Loucy (cell line): ENCODE results near the gene IFITM10.

Experiments
- H2AFZ ChIP-seq: fragments of 200-600 bp; sonication (generic); 2 replicates; pipeline ENCODE4 v1.6.0; 2016; ENCODE audit warnings: antibody characterized with exemption, mild to moderate bottlenecking, low read length, moderate library complexity
- H3F3A ChIP-seq: fragments of 200-600 bp; 2 replicates; pipeline ENCODE4 v1.6.0; 2016; ENCODE audit warnings: antibody characterized with exemption, low read depth, mild to moderate bottlenecking
- H3K27me3 ChIP-seq: fragments of 200-600 bp; sonication (generic); 2 replicates; pipeline ENCODE4 v1.6.1; 2014; ENCODE audit warnings: low read length, mild to moderate bottlenecking; ENCODE audit not compliant: insufficient read depth, poor library complexity, severe bottlenecking
- H3K36me3 ChIP-seq: fragments of 200-600 bp; sonication (generic); 2 replicates; pipeline ENCODE4 v1.6.1; 2016; ENCODE audit warnings: low read length; ENCODE audit not compliant: insufficient read depth
- H3K4me1 ChIP-seq: fragments of 200-600 bp; sonication (generic); 2 replicates; pipeline ENCODE4 v1.5.1; 2014; ENCODE audit warnings: low read length, mild to moderate bottlenecking; ENCODE audit not compliant: insufficient read depth, poor library complexity, severe bottlenecking
- H3K4me2 ChIP-seq: fragments of 200-600 bp; sonication (generic); 2 replicates; pipeline ENCODE4 v1.6.0; 2014; ENCODE audit warnings: antibody characterized with exemption, low read length, low read depth, mild to moderate bottlenecking; ENCODE audit not compliant: poor library complexity, severe bottlenecking
- H3K4me3 ChIP-seq: fragments of 200-600 bp; sonication (generic); 2 replicates; pipeline ENCODE4 v1.5.1; 2014; ENCODE audit warnings: low read length, mild to moderate bottlenecking, mixed read lengths; ENCODE audit not compliant: poor library complexity, severe bottlenecking
- H3K79me2 ChIP-seq: fragments of 200-600 bp; sonication (generic); 2 replicates; pipeline ENCODE4 v1.6.1; 2014; ENCODE audit warnings: low read length; ENCODE audit not compliant: insufficient read depth
- H3K9ac ChIP-seq: fragments of 200-600 bp; sonication (generic); 2 replicates; pipeline ENCODE4 v1.6.0; 2014; ENCODE audit warnings: mild to moderate bottlenecking, low read depth, low read length, moderate library complexity; ENCODE audit not compliant: poor library complexity, severe bottlenecking
- H3K9me2 ChIP-seq: fragments of 200-600 bp; sonication (generic); replicated peaks from 2 replicates; pipeline ENCODE4 v1.6.1; 2016; ENCODE audit warnings: low read depth, low read length, mixed read lengths
- H3K9me3 ChIP-seq: fragments of 200-600 bp; sonication (generic); 2 replicates; pipeline ENCODE4 v1.6.1; 2014; ENCODE audit warnings: mild to moderate bottlenecking, antibody characterized with exemption, low read length, low read depth; ENCODE audit not compliant: insufficient read depth
- H4K20me1 ChIP-seq: fragments of 200-600 bp; sonication (generic); 2 replicates; pipeline ENCODE4 v1.6.0; 2014; ENCODE audit warnings: antibody characterized with exemption, low read length, mild to moderate bottlenecking; ENCODE audit not compliant: insufficient read depth, poor library complexity, severe bottlenecking
- EZH2phosphoT487 ChIP-seq: fragments of 200-600 bp; IDR thresholded peaks from 2 replicates; pipeline ENCODE4 v1.6.1; 2018; ENCODE audit warnings: antibody characterized with exemption, mild to moderate bottlenecking, moderate library complexity, borderline replicate concordance
- TF ChIP-seq, protein P1 (sequence below): fragments of 200-600 bp; sonication (generic); conservative IDR thresholded peaks from 2 replicates; pipeline ENCODE4 v1.5.1; 2014; ENCODE audit warnings: mild to moderate bottlenecking, antibody characterized with exemption, low read length

Gene IFITM10

DNA sequence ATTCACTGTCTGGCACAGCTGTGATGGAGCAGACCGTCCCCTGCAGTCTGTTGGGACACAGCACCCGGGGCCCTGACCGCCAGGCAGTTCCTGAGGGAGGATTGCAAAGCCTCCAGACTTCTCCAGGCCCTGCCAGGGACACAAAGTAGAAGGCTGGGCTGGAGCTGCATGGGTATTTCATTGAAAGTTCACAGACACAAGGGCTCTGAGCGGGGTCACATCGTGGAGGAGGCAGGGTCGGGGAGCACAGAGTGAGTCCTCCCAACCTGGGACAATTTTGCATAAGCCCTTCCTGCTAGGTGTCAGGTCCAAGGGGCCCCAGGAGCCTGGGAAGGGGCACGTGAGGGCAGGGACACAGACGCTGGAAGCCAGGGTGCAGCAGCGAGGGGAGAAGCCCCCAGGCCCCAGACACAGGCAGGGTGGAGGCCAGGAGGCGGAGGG, 15.7 kb downstream of the IFITM10 start:
- no peak for TF ChIP-seq EZH2phosphoT487
- TF ChIP-seq, protein P1, sequence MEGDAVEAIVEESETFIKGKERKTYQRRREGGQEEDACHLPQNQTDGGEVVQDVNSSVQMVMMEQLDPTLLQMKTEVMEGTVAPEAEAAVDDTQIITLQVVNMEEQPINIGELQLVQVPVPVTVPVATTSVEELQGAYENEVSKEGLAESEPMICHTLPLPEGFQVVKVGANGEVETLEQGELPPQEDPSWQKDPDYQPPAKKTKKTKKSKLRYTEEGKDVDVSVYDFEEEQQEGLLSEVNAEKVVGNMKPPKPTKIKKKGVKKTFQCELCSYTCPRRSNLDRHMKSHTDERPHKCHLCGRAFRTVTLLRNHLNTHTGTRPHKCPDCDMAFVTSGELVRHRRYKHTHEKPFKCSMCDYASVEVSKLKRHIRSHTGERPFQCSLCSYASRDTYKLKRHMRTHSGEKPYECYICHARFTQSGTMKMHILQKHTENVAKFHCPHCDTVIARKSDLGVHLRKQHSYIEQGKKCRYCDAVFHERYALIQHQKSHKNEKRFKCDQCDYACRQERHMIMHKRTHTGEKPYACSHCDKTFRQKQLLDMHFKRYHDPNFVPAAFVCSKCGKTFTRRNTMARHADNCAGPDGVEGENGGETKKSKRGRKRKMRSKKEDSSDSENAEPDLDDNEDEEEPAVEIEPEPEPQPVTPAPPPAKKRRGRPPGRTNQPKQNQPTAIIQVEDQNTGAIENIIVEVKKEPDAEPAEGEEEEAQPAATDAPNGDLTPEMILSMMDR = no peak
- Histone ChIP-seq H3K9me2 (no peaks in the 10 kb centered on the region), H3K4me2 (peak overlapping the region; percentile 78), H3K9me3 (peaks cover 6% of the 10 kb centered on the region; the same call in 1 of the 2 replicates), H3K4me3 (no peak overlapping the region), H3F3A (no peaks in the 10 kb centered on the region), H3K27me3 (no peaks in the 10 kb centered on the region), H3K79me2 (no peaks in the 10 kb centered on the region), H3K4me1 (peaks cover 44% of the 10 kb centered on the region), H3K9ac (no peak overlapping the region), H4K20me1 (no peaks in the 10 kb centered on the region), H3K36me3 (no peaks in the 10 kb centered on the region), H2AFZ (no peak overlapping the region)

DNA sequence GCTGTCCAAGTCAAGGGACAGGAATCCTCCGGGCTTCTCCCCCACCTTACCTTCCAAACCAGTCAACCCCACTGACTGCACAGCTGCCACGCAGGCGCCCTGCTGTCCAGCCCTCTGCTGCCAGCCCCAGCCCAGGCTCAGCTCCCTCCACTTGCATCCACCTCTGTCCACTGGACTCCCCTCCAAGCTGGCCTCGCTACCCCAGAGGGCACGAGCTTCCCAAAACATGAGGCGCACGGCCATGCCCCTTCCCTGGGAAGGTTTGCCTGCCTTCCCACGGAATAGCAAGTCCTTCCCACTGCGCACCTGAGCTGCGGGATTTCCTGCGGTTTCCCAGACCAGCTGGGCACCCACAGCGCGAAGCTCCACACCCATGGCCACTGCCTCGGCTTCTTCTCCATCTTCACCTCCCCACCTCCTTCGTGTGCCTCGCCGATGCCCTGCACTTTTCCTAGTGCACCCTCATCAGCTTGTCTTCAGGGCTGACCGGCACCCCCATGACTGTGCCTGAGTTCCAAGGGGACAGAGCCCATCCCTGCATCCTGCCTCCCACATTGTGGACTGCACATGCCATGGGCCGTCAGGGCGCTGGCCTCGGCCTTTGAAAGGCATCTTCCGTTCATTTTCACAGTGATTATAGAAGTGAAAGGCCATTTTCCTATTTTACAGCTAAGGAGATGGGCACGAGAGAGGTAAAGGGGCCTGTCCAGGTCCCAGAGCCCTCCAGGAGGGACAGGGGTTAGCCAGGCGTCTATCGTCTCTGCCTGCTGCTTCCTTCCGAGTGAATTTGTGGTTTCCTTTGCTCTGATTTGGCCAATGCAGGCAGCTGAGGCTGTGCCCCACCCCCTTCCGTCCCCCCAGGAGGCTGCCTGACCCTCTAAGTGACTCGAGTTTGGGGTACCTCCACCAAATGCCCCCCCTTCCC, 16.4 kb downstream of the IFITM10 start:
- H3K9ac ChIP-seq = peak overlapping the region; percentile 38

DNA sequence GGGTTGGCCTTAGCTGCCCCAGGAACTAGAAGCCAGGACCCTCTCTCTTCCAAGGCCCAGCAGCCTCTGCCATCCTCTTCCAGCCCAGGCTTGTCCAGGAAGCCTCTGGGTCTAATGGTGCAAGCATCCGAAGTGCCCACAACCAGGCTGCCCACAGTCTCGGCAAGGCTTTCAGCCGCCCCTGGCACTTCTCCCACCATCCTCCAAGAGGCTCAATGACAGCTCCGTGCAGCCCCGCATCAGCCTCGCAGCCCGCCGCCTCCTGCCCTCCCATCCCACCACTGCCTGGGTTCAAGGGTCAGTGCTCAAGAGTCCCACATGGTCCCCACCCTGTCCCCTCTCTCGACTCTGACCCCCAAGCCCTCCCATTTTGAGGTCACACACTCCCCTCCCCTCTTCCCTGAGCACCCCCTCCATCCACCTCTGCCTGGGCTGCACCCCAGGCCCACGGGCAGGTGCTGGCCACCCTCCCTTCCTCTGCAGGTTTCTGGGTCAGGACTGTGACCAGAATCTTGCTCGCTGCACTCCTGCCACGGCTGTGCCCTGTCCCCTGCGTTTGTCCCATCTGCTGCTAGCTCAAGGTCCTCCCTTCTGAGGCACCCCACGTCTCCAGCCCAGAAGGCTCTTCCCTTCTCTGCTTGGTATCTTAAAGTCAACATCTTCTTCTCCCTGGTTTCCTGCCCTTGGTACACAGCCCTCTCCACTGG, 17.2 kb downstream of the IFITM10 start:
- no peaks in the 10 kb centered on the region for H4K20me1 ChIP-seq
- TF ChIP-seq, protein P1 = no peak
- TF ChIP-seq EZH2phosphoT487 = no peak
- no peak overlapping the region for H2AFZ ChIP-seq

More for the DNA sequence above, 16.4 kb downstream of the IFITM10 start:
- Histone ChIP-seq H3F3A (no peaks in the 10 kb centered on the region), H3K27me3 (no peaks in the 10 kb centered on the region), H3K4me1 (peaks cover 51% of the 10 kb centered on the region), H3K4me3 (peak overlapping the region; percentile 56), H4K20me1 (no peaks in the 10 kb centered on the region), H3K4me2 (peak overlapping the region; percentile 78), H3K9me2 (no peaks in the 10 kb centered on the region), H3K79me2 (no peaks in the 10 kb centered on the region), H3K36me3 (no peaks in the 10 kb centered on the region), H2AFZ (no peak overlapping the region), H3K9me3 (peaks cover 6% of the 10 kb centered on the region; the same call in 1 of the 2 replicates)
- no peak for TF ChIP-seq EZH2phosphoT487
- TF ChIP-seq, protein P1 = no peak

More for the DNA sequence above, 17.2 kb downstream of the IFITM10 start:
- H3K9me3 ChIP-seq = peaks cover 6% of the 10 kb centered on the region; the same call in 1 of the 2 replicates
- peaks cover 58% of the 10 kb centered on the region for H3K4me1 ChIP-seq
- H3K36me3 ChIP-seq = no peaks in the 10 kb centered on the region
- H3K79me2 ChIP-seq = no peaks in the 10 kb centered on the region
- peak overlapping the region; percentile 78 for H3K4me2 ChIP-seq
- H3K9ac ChIP-seq = peak overlapping the region; percentile 38
- no peak overlapping the region for H3K4me3 ChIP-seq
- no peaks in the 10 kb centered on the region for H3K9me2 ChIP-seq
- H3K27me3 ChIP-seq = no peaks in the 10 kb centered on the region
- no peaks in the 10 kb centered on the region for H3F3A ChIP-seq
